Colonic mucosa (tissue), 4 donors: Measurements from ENCODE around the gene C3orf49. TPM values are rescaled to one million over a fixed set of nuclear protein-coding genes. Genes with fewer than 3 reads are reported as not detected.

Source experiments
- DNase-seq: peaks from one replicate; pipeline ENCODE4 v3.0.0-alpha.2; 2020
- H3K27ac ChIP-seq: fragments of 200-600 bp; one replicate; pipeline ENCODE4 v1.8.0; 2021
- H3K27me3 ChIP-seq: fragments of 200-600 bp; one replicate; pipeline ENCODE4 v1.8.0; 2021
- H3K36me3 ChIP-seq: fragments of 200-600 bp; one replicate; pipeline ENCODE4 v1.8.0; 2021
- H3K4me1 ChIP-seq: fragments of 200-600 bp; one replicate; pipeline ENCODE4 v1.8.0; 2021; ENCODE audit warnings: mild to moderate bottlenecking
- H3K4me3 ChIP-seq: fragments of 200-600 bp; one replicate; pipeline ENCODE4 v1.8.0; 2021
- H3K9ac ChIP-seq, 2 donors: one replicate each; pipeline ENCODE4 v1.7.0; 2013; ENCODE audit warnings: control low read depth in 2 of 2, low read depth in 2 of 2, low read length in 2 of 2
- H3K9me3 ChIP-seq: fragments of 200-600 bp; one replicate; pipeline ENCODE4 v1.8.0; 2021
- CTCF ChIP-seq: fragments of 200-600 bp; IDR thresholded peaks from one replicate; pipeline ENCODE4 v1.8.0; 2022; ENCODE audit warnings: antibody characterized with exemption, mild to moderate bottlenecking
- intact Hi-C: fragments of 100-400 bp; cut with DNase I; formaldehyde crosslinking; loops from one replicate; pipeline ENCODE4 v1.14.1; 2022
- total RNA-seq, 2 donors: library from RNA; stranded (reverse); fragmentation: NEBNext Ultra II Directional in 1 of 2; extraction: Animal tissue kit (Norgen Biotek cat#: 25700) in 1 of 2; gene quantifications; one replicate each; pipeline ENCODE4 v1.2.1, GENCODE V29; 2021
- donor health status: healthy.
- donor health status: DM: no; HTN: no; CAD: no.
- donor health status: DM: no; HTN: no; CAD: no.

The C3orf49 gene
- total RNA-seq, 2 donors from 2014 or later, result not detected

- H3K27me3 ChIP-seq, result no peaks in the 10 kb centered on the region
- intact Hi-C loops, result no loop called here
- no peak overlapping the region for H3K9ac ChIP-seq
- H3K9me3 ChIP-seq, result no peaks in the 10 kb centered on the region
- no peaks in the 10 kb centered on the region for H3K36me3 ChIP-seq
- DNase-seq, result no peak
- H3K4me3 ChIP-seq, result no peak overlapping the region
- no peak for TF ChIP-seq CTCF
- no peaks in the 10 kb centered on the region for H3K4me1 ChIP-seq
- no peak overlapping the region for H3K27ac ChIP-seq
These were observed 73.8 kb downstream of the C3orf49 start for GRCh38 chr3:63892773-63893352.

GRCh38 chr3:63895422-63896189, 76.5 kb downstream of the C3orf49 start:
- intact Hi-C loops, result no loop called here
- H3K27me3 ChIP-seq, result no peaks in the 10 kb centered on the region
- H3K27ac ChIP-seq, result no peak overlapping the region
- H3K36me3 ChIP-seq, result no peaks in the 10 kb centered on the region
- no peak overlapping the region for H3K9ac ChIP-seq
- no peak overlapping the region for H3K4me3 ChIP-seq
- DNase-seq, result no peak
- no peak for TF ChIP-seq CTCF
- no peaks in the 10 kb centered on the region for H3K4me1 ChIP-seq
- no peaks in the 10 kb centered on the region for H3K9me3 ChIP-seq

GRCh38 chr3:63896332-63897030, 77.4 kb downstream of the C3orf49 start:
- Histone ChIP-seq H3K9ac (no peak overlapping the region), H3K4me3 (no peak overlapping the region), H3K27ac (no peak overlapping the region), H3K9me3 (no peaks in the 10 kb centered on the region), H3K4me1 (no peaks in the 10 kb centered on the region), H3K36me3 (no peaks in the 10 kb centered on the region), H3K27me3 (no peaks in the 10 kb centered on the region)
- DNase-seq, result no peak
- TF ChIP-seq CTCF, result no peak
- intact Hi-C loops, result no loop called here

Other genes with a start within 250 kb of the C3orf49 start
- under 1 TPM in 1 of 2 donors, not detected in 1; 0.27 TPM for gene SNTN, start 166.6 kb upstream of the C3orf49 start, total RNA-seq
- gene THOC7, start 44.5 kb downstream of the C3orf49 start, total RNA-seq, result 10 to 100 TPM; 61.9 to 76.6 TPM
- gene ATXN7, start 44.6 kb downstream of the C3orf49 start, total RNA-seq, result 10 to 100 TPM; 22.9 to 31.6 TPM
- gene SCAANT1, start 93.1 kb downstream of the C3orf49 start, total RNA-seq, result not detected
- gene PSMD6, start 204.2 kb downstream of the C3orf49 start, total RNA-seq, result 10 to 100 TPM; 50.3 to 75.8 TPM